Bronchial epithelial cell (primary cell): ENCODE measurements around the gene FGF4. TPM values are rescaled to one million over a fixed set of nuclear protein-coding genes. Genes with fewer than 3 reads are reported as not detected.

Source experiments
- DNase-seq: peaks from one replicate; pipeline ENCODE4 v3.0.0-alpha.2; 2010; ENCODE audit warnings: low read depth
- FAIRE-seq: peaks from 2 replicates; lab custom pipeline; 2011; peaks lifted over from hg19 to GRCh38; lab: Jason Lieb, UNC
- H3K27me3 ChIP-seq: 2 replicates; pipeline ENCODE4 v1.5.1; 2011; ENCODE audit warnings: low read length; ENCODE audit not compliant: control insufficient read depth, insufficient read depth
- H3K36me3 ChIP-seq: 2 replicates; pipeline ENCODE4 v1.5.1; 2011; ENCODE audit warnings: low read length; ENCODE audit not compliant: control insufficient read depth, insufficient read depth
- H3K4me3 ChIP-seq: 2 replicates; pipeline ENCODE4 v1.5.1; 2011; ENCODE audit warnings: mild to moderate bottlenecking, low read depth, low read length, control low read depth
- CTCF ChIP-seq: IDR thresholded peaks from 2 replicates; pipeline ENCODE4 v1.5.1; 2011; ENCODE audit warnings: mild to moderate bottlenecking, moderate library complexity, low read length, control low read depth, inconsistent platforms; ENCODE audit not compliant: insufficient read depth, severe bottlenecking
- total RNA-seq: library from RNA; depleted of rRNA; stranded (reverse); fragments of >200 nt; gene quantifications from 2 replicates; pipeline ENCODE4 v1.2.1, GENCODE V29; 2014

Gene FGF4, protein sequence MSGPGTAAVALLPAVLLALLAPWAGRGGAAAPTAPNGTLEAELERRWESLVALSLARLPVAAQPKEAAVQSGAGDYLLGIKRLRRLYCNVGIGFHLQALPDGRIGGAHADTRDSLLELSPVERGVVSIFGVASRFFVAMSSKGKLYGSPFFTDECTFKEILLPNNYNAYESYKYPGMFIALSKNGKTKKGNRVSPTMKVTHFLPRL
- not detected in 2 replicates for total RNA-seq

DNA sequence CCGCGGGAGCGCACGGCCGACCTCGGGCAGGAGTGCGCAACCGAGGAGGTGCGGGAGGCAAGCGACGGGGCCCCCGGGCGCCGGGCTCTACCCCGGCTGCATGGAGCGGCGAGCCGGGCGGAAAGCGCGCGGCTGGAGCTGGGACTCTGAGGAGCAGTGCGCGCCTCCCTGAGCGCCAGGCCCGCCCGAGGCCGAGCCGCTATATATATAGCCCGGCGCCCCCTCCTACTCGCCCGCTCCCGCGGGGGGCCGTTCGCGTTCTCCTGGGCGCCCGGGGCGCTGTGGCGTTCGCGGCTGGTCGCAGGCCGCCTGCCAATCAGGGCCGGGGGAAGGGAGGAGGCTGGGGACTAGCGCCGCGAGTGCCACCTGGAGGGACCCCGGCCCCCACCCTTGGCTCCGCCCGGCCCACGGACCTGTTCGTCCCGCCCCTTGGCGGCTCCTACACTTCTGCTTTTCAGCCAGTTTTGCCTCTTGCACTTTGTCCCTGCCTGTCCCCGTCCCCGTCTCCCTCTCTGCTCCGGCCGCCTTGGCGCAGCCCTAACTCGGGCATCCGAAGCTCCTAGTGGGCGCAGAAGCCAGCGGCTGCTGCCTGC is at the start of gene FGF4:
Gene FGF4, minus strand, starts transcription at position 179 of the 593 bp plus-strand sequence. CDS start 257 bp downstream, outside the sequence.
- Histone ChIP-seq H3K27me3 (peaks cover 33% of the 10 kb centered on the region), H3K4me3 (no peak within 1 kb of the TSS), H3K36me3 (no peaks in the 10 kb centered on the region)
- FAIRE-seq (no peak), DNase-seq (no peak)
- no peak for TF ChIP-seq CTCF

DNA sequence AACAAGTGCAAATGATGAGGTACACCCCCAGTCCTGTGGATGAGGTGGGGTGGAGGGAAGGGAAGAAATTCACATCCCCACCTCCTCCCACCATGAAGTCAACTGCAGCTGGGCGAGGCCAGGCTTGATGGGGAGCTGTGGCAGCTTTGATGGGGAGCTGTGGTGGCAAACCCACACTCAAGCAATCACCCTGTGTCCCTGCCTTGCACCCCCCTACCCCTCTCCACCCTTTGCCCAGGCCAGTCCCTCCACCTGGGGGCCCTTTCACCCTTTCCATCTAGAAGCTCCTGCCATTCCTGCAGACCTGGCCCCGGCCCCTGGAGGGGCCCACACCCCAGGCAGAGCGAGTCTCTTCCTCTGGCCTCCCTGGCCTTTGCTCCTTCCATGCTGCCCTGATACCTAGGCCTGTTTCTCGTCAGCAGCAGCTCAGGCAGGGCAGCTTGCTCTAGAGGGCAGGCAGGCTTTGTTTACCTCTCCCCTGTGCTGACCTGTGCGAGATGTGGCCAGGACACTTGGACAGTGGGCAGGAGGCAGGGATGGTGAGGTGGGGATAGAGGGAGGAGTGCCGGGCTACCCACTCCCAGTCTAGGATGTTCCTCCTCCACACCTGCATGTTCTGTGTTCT is 48.6 kb upstream of the FGF4 start:
- FAIRE-seq: no peak
- H3K4me3 ChIP-seq: no peak overlapping the region
- no peak for TF ChIP-seq CTCF
- peaks cover 11% of the 10 kb centered on the region for H3K27me3 ChIP-seq
- no peak for DNase-seq
- no peaks in the 10 kb centered on the region for H3K36me3 ChIP-seq

DNA sequence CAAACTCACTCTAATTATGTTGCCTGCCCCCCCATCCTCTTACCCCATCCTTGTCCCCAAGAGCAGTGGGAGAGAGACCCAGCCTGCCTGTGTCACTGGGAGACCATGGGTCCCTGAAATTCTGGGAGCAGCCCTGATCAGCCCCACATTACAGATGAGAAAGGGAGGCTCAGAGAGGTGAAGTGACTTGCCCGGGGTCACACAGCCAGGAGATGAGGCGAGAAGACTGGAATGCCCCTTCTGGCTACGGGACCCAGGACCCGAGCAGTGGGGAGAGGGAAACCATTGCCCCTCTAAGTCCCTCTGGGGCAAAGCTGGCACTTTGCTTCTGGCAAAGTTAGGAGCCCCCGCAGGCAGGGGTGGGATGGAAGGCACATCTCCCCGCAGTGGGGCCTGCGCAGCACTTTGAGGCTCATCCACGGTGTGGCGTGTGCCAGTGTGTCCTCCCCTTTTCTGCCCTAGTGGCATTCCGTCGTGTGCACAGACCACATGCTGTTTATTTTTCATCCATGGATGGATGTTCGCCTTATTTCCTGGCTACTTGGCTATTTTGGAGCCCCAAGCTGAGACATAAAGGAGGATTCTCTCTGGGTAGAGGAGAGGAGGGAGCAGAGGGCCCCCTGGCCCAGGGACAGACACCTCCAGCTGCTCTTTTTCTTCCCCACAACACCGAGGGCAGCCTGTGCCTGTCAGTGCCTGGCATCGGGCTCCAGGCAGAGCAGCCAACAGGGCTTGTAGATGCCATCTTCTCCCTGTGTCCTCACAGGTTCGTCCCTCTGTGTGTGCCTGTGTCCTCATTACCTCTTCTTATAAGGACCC is 47.7 kb upstream of the FGF4 start:
- no peak overlapping the region for H3K4me3 ChIP-seq
- H3K27me3 ChIP-seq: peaks cover 13% of the 10 kb centered on the region
- H3K36me3 ChIP-seq: no peaks in the 10 kb centered on the region
- TF ChIP-seq CTCF: no peak
- no peak for DNase-seq
- FAIRE-seq: no peak

DNA sequence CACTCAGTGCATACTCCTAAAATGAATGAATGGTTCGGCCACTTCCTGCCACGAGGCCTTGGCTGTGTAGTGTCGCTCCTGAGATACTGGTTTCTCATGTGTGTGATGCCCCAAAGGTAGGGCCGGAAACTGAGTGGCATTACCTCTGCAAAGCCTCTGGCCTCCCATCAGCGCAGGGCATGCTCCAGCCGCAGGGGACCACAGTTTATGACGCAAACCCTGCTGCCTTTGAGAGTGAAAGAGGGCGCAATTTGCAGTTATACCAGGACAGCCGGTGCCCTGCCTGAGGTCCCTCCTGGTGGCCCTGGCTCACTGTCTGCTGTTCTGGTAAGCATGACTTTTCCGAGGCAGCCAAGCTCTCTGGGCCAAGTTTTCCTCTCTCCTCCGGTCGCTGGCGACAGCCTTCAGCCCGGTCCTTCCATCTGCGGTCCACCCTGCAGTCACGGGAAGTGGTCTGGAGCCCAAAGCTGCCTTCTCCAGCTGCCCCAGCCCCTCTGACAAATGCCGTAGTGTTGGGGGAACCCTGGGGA is 46.4 kb upstream of the FGF4 start:
- peaks cover 25% of the 10 kb centered on the region for H3K27me3 ChIP-seq
- no peak for TF ChIP-seq CTCF
- FAIRE-seq: no peak
- H3K36me3 ChIP-seq: no peaks in the 10 kb centered on the region
- no peak for DNase-seq
- H3K4me3 ChIP-seq: no peak overlapping the region

GRCh38 chr11:69820441-69820840 is 45.3 kb upstream of the FGF4 start:
- Histone ChIP-seq H3K27me3 (peaks cover 27% of the 10 kb centered on the region), H3K36me3 (no peaks in the 10 kb centered on the region), H3K4me3 (no peak overlapping the region)
- DNase-seq: no peak
- TF ChIP-seq CTCF: no peak
- FAIRE-seq: no peak
